Right forelimb (tissue), 1 donor: ENCODE data around the gene SPSB4.

ENCODE experiments used
- DNase-seq: peaks from one replicate; pipeline ENCODE4 v3.0.0-alpha.2; 2018

SPSB4 gene

GRCh38 chr3:141055136-141055535, 4.0 kb downstream of the SPSB4 start:
- no peak for DNase-seq

GRCh38 chr3:141055536-141056445, 4.6 kb downstream of the SPSB4 start:
- no peak for DNase-seq

DNA sequence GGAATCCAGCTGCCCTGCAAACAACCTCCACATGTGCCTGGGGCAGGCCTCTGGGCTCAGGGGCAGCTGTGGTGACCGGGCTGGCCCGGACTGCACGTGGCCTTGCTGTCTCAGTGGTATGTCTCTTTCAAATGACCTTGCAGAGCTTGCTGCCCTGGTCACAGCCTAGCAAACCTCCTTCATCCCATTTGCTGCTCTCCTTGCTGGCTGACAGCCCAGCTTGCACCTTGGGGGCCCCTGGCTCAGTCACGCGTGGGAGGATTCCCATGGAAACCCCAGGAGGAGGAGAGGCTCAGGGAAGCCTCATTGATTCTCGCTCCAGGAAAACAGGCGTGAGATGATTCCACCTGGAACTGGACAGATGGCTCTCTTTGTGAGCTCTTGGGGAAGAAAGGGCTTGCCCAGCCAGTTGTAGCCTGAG, 5.6 kb downstream of the SPSB4 start:
- DNase-seq: no peak

- no peak for DNase-seq
Measured at GRCh38 chr3:141057436-141057835, 6.3 kb downstream of the SPSB4 start.

- no peak for DNase-seq
Measured at GRCh38 chr3:141057946-141058800, 7.0 kb downstream of the SPSB4 start.

DNA sequence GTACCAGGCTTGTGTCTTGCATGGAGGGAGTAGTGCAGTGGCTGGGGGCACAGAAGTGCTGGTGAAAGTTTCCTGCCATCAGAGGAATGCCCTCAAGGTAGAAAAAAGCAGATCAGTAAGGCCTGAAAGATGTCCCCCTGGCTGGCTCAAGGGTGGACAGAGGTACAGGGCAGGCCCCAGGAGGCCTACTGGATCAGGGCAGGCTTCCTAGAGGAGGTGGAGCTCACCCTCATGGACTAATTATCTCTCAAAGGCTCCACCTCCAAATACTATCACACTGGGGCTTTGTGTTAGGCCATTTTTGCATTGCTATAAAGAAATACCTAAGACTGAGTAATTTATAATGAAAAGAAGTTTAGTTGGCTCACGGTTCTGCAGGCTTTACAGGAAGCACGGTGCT, 7.8 kb downstream of the SPSB4 start:
- DNase-seq: no peak

GRCh38 chr3:141059816-141060215, 8.7 kb downstream of the SPSB4 start:
- no peak for DNase-seq

GRCh38 chr3:141060327-141060726, 9.2 kb downstream of the SPSB4 start:
- no peak for DNase-seq

DNA sequence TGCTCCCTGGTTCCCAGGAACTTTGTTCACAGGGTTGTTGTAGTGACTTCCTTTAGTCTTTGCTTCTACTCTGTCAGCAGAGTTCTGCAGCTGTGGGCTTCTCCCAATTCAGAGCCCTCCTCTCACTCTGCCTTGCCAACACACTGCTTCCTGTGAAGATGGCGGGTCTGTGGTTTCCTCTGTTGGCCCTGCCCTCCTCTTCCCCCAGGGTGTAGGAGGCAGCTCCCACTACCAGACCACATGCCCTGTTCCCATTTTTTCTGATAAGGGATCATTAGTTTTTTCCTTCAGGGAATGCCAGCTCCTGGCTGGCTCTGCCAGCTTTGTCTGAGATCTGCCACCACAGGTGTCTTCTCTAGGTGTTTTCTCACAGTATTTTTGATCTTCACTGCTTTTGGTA, 12.7 kb downstream of the SPSB4 start:
- peak; percentile 36 for DNase-seq

DNA sequence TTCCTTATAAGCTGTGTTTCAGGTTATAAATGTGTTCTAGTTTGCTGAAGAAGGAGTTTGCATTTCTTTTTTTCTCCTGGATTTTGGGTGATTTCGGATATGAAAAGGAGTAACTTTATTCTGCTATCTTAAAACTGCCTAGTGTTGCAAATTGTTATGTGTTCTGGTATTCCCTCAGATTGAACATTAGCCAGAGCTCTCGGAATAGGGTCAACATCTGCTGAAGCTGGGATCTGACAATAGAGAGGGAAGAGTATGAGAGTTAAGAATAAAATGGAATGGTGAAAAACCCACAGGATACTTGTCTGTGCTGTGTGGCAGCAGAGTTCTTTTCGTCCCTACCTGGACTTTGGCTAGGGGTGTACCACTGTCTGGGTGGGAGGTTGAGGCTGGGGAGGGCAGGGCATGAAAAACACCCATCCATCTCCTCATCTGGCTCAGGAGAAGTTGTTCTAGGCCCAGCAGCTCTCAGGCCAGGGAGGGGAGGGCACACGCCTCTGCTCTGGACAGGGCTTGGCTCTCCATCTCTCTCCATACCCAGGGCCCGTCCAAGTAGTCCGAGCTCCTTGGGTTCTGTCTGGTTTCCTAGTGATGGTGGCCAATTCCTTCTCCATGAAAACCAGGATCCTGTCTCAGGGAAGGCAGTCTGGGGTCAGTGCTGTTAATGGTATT, 13.2 kb downstream of the SPSB4 start:
- peak; percentile 40 for DNase-seq

DNA sequence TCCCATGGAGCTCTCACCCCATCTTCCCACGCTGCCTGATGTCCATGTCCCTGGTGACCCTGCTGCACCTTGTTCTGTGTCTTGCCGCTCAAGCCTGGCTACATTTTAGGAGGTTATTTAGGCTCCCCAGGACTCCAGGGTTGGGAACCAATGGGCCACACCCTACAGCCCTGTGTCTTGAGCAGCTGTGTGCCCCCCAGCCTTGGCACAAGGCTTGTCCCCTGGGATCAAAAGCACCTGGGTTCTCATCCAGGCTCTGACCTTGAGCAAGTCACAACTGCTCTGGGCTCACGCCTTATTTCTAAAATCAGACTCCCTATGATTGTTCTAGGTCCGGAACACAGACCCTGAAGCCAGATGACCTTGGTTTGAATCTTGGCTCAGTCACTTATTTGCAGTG, 14.1 kb downstream of the SPSB4 start:
- peak; percentile 21 for DNase-seq

DNA sequence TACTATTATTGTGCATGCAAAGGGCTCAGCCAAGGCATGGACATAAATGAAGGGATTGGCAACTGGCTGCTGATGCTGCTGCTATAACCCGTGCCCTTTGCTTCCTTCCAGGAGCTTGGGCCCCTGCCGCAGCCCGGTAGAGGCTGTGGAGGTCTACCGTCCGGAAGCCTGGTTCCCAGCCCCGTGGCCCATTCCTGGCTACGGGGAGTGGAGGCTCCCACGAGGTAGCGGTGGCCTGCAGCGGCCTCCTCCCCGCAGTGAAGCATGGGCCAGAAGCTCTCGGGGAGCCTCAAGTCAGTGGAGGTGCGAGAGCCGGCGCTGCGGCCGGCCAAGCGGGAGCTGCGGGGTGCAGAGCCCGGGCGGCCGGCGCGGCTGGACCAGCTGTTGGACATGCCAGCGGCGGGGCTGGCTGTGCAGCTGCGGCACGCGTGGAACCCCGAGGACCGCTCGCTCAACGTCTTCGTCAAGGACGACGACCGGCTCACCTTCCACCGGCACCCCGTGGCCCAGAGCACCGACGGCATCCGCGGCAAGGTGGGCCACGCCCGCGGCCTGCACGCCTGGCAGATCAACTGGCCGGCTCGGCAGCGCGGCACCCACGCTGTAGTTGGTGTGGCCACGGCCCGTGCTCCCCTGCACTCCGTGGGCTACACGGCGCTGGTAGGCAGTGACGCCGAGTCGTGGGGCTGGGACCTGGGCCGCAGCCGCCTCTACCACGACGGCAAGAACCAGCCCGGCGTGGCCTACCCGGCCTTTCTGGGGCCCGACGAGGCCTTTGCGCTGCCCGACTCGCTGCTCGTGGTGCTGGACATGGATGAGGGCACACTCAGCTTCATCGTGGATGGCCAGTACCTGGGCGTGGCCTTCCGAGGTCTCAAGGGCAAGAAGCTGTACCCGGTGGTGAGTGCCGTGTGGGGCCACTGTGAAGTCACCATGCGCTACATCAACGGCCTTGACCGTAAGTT, 15.0 kb downstream of the SPSB4 start:
- peak; percentile 18 for DNase-seq

GRCh38 chr3:141067206-141067974, 16.2 kb downstream of the SPSB4 start:
- peak; percentile 36 for DNase-seq

DNA sequence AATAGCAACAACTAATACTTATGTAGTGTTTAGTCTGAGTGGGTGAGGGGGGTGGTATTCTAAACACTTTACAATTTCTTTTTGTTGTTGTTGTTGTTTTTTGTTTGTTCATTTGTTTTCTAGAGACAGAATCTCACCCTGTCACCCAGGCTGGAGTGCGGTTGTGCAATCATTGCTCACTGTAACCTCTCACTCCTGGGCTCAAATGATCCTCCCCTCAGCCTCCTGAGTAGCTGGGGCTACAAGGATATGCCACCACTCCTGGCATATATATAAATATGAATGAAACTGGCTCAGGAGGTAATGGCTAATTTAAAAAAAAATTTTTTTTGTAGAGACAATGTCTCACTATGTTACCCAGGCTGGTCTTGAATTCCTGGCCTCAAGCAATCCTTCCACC, 19.1 kb downstream of the SPSB4 start:
- DNase-seq: no peak

- peak; percentile 46 for DNase-seq
Measured at GRCh38 chr3:141070727-141071357, 19.7 kb downstream of the SPSB4 start.

- peak; percentile 37 for DNase-seq
Measured at GRCh38 chr3:141071681-141072260, 20.6 kb downstream of the SPSB4 start.

GRCh38 chr3:141072950-141073349, 21.8 kb downstream of the SPSB4 start:
- no peak for DNase-seq

DNA sequence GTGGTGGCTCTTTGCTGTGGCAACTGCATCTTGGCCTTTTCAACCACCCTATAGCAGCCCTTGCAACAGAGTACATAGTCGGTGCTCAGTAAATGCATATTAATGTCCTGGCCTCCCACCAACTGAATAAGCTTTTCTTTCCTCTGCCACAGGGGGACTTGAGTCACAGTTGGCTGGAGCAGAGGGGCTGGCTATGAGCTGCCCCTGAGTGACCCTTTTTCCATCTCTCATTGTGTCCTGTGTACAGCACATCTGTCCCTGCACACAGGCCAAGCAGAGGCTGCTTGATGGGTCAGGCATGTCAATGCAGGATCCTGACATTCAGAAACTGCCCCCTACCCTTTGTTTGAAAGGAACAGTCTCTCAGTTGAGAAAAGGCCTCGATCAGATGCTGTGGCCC, 22.4 kb downstream of the SPSB4 start:
- peak; percentile 16 for DNase-seq

DNA sequence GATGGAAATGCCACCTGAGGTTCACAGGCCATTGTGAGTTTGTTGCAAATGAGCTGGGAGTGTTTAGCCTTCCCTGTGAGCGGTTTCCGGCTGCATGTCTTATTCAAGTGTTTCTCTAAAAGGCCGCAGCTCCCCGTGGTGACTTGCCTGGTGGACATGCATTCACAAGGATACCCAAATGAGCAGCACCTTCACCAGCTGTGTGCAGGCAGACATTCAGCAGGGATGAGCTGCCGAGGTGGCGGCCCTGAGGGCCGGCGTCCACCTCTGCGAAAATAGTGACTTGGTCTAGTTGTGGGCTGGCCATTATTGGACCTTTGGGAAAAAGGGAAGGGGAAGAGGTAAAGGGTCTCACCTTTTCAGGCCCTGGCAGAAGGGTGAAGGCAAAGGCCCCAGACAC, 23.4 kb downstream of the SPSB4 start:
- DNase-seq: peak; percentile 29

DNA sequence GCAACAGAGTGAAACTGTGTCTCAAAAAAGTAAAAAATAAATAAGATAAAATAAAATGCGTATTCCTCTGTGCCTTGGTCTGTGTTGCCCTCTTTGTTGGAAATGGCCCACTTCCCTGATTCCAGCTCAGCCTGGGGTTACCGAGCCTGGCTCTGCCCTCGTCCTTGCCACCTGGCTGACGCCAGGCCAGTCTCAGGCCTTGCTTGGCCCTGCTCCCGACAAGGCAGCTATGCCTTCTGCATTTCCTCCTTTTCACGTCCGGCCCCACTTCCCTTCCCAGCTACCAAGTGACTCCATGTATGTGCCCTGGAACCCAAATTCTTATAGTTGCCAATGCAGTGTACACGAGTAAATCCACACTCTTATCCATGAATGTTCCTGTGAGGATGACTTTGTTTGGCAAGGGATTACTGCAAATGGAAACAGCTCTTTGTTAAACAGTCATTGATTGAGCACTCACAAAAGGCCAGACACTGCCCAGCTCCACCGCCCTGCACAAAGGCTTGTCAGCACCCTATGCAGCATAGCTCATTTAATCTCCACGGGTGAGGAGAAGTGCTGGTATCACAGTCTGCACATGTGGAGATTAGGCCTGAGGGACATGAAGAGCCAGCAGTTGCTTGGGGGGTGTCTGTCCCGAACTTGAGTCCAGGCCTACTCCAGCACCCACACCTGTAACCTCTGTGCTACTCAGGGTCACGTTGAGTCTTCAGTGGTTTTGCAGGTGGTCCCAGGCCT, 25.1 kb downstream of the SPSB4 start:
- peak; percentile 40 for DNase-seq
